GM10248 (cell line): ENCODE results near the gene ENTPD8.
A peak's percentile ranks its signal among the peaks of the same experiment; 100 is the strongest.

ENCODE experiments used
- CTCF ChIA-PET: fragments of 300-600 bp; sonication (Branson Sonifier 250); formaldehyde crosslinking; extraction: SDS; loops from one replicate; lab custom pipeline; 2021; ENCODE audit warnings: antibody characterized with exemption; lab: Yijun Ruan, JAX
- POLR2A ChIA-PET: fragments of 350-650 bp; sonication (Branson Sonifier 250); formaldehyde crosslinking; extraction: SDS; loops from one replicate; lab custom pipeline; 2020; ENCODE audit warnings: antibody characterized with exemption; lab: Yijun Ruan, JAX
- DNase-seq: peaks from one replicate; pipeline ENCODE4 v3.0.0; 2012; ENCODE audit errors: extremely low spot score
- TF ChIP-seq, protein P1 (sequence below): IDR thresholded peaks from 2 replicates; pipeline ENCODE4 v1.5.1; 2012; ENCODE audit warnings: mild to moderate bottlenecking, low read depth; ENCODE audit errors: extremely low read depth, missing control alignments, control extremely low read depth

The ENTPD8 gene

DNA sequence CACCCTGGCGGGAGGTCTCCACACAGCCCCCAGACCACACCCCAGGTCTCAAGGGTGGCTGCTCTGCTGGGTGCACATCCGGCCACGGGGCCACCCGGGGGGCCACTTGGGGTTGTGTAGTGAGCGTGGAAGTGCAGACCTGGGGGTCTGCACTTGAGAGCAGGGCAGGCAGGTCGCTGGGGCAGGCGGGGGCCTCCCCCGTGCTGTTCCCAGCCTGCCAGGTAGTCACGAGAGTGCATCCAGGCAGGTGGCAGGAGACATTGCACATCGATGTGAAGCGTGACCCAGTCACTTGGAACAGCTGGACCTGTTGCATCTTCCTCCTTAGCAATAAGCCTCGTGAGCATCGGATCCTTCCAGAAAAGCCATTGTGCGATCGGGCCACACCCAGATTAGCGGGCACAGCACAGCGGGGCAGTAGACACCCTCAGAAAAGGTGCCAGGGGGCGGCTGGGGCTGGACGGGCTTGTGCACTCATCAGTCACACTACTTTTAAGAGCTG lies 4.8 kb upstream of the ENTPD8 start:
- ChIA-PET CTCF (interaction anchor here (0.6 to 4.0 kb wide), 14 partner anchors 9 to 171 kb away, joined by 3 to 41 read pairs (median 4); partner anchors contain the start of genes EXD3, NOXA1, NRARP and NSMF), POLR2A (no interaction called here)
- DNase-seq: no peak
- TF ChIP-seq, protein P1, sequence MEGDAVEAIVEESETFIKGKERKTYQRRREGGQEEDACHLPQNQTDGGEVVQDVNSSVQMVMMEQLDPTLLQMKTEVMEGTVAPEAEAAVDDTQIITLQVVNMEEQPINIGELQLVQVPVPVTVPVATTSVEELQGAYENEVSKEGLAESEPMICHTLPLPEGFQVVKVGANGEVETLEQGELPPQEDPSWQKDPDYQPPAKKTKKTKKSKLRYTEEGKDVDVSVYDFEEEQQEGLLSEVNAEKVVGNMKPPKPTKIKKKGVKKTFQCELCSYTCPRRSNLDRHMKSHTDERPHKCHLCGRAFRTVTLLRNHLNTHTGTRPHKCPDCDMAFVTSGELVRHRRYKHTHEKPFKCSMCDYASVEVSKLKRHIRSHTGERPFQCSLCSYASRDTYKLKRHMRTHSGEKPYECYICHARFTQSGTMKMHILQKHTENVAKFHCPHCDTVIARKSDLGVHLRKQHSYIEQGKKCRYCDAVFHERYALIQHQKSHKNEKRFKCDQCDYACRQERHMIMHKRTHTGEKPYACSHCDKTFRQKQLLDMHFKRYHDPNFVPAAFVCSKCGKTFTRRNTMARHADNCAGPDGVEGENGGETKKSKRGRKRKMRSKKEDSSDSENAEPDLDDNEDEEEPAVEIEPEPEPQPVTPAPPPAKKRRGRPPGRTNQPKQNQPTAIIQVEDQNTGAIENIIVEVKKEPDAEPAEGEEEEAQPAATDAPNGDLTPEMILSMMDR: no peak

DNA sequence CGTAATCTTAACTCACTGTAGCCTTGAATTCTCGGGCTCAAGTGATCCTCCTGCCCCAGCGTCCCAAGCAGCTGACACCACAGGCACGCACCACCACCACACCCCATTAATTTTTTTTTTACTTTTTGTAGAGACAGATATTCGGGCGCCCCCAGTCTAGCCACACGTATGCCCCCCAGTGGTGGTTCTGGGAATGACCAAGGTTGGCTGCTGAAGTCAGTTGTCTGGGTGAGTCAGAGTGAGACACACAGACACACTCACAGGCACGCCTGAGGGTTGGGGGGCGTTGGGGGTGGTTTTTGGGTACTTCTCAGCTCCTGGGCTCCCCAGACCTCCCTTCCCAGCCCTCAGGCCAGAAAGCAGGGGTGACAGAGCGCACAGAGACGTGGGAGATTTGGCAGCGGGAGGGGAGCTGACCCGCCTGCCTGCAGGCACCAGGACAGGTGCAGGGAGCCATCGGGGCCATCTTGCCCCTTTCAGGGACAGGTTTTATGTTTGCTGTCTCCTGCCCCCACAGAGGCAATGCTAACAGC lies 4.2 kb upstream of the ENTPD8 start:
- ChIA-PET POLR2A (interaction anchor here (1.5 kb wide), 1 partner anchor 143 kb away, joined by 4 read pairs; the partner anchor contains the start of gene NRARP), CTCF (interaction anchor here (0.6 to 4.0 kb wide), 16 partner anchors 8 to 171 kb away, joined by 3 to 41 read pairs (median 4); partner anchors contain the start of genes EXD3, NOXA1, NRARP and NSMF)
- DNase-seq: peak; percentile 87
- TF ChIP-seq, protein P1: peak; percentile 84

DNA sequence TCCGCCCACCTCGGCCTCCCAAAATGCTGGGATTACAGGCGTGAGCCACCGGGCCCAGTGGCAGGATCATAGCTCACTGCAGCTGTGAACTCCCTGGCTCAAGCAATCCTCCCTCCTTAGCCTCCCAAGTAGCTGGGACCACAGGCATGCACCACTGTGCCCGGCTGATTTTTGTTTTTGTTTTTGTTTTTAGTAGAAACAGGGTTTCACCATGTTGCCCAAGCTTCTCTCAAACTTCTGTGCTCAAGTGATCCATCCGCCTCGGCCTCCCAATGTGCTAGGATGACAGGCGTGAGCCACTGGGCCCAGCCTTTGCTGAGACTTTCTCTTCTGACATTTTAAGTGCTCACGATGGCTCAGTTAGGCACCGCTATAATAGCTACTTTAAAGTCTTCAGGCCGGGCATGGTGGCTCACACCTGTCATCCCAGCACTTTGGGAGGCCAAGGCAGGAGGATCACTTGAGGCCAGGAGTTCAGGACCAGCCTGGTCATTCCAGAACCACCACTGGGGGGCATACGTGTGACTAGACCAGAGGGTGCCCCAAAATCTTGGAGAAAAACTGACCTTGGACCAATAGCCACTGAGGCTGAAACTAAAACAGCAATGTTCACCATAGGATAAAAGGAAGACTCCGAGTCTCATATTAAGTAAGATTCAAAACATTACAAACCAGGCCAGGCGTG lies 3.1 kb upstream of the ENTPD8 start:
- no peak for DNase-seq
- CTCF ChIA-PET: interaction anchor here (0.7 to 4.0 kb wide), 11 partner anchors 9 to 160 kb away, joined by 3 to 41 read pairs (median 5); partner anchors contain the start of genes EXD3, NOXA1 and NRARP
- POLR2A ChIA-PET: interaction anchor here (1.4 to 1.5 kb wide), 2 partner anchors 142 kb away, joined by 4 read pairs; partner anchors contain the start of gene NRARP
- TF ChIP-seq, protein P1: peak; percentile 3

DNA sequence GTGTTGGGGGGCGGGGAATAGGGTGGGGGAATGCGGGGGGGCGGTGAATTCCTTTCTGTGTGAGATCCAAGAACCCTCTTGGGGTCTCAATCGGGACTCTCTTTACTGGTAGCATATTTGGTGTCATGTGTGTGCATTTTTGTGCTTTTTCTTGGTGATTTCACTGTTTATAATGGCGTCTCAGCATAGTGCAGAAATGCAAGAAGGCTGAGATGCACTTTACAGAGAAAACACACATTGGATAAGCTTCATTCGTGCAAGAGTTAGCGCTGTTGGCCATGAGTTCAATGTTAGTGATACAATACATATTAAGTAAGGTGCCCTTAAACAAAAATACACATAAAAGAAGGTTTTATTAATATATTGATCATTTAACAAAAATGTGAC lies 771 bp upstream of the ENTPD8 start:
- TF ChIP-seq, protein P1: no peak
- DNase-seq: no peak
- ChIA-PET POLR2A (interaction anchor here (0.6 kb wide), 1 partner anchor 14 kb away, joined by 3 read pairs; no protein-coding TSS in a partner anchor), CTCF (interaction anchor here (1.2 to 4.0 kb wide), 2 partner anchors 19 to 139 kb away, joined by 5 to 24 read pairs; partner anchors contain the start of genes EXD3, NOXA1 and NRARP)

DNA sequence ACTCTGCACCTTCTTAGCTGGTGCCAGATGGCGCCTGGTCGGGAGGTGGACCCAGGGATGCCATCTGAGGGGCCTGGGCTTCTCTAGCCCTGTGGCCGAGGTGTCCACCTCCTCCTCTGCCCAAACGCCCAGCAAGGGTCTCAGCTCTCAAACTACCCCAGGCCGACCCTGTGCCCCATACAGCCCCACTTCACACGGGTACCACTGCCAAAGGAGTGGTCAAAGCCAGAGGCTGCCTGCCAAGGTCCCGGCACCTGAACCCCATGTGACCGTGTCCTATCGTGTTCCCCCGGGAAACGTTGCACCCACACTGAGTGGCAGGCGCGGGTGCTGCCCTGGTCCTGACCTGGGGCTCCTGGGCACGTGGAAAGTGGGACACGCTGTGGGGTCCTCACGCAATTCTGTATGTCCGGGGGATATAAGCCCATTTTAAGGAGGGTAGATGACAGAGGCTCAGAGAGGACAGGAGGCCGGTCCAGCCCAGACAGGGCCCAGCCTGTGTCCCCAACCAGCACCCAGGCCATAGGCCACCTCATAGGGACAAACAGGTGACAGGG lies 1.9 kb downstream of the ENTPD8 start:
- POLR2A ChIA-PET: no interaction called here
- CTCF ChIA-PET: interaction anchor here (2.6 kb wide), 1 partner anchor 16 kb away, joined by 8 read pairs; the partner anchor contains the start of genes EXD3 and NOXA1
- TF ChIP-seq, protein P1: no peak
- no peak for DNase-seq

DNA sequence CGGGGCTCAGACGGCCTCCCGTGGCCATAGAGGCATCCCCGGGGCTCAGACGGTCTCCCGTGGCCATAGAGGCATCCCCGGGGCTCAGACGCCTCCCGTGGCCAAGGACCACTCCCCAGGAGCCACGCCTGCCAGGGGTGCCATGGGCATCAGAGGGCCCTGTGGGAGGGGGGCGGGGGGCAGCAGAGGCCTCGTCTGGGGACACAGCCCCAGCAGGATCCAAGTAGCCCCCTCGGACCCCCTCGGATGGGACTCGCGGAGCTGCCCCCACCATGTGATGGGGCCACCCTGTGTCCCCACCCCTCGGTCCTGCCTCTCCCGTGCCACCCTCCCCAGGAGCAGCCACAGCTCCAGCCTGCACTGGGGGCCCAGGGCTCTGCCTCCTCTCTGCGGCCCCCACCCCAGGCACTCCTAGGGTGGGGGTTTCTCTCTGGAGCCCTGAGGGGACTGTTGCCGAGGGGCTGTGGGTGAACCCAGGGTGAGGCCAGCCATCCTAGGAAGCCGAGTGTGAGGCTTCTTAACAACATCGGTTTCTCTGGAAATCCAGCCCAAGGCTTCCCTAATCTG lies 2.5 kb downstream of the ENTPD8 start:
- ChIA-PET CTCF (interaction anchor here (2.6 kb wide), 1 partner anchor 16 kb away, joined by 8 read pairs; the partner anchor contains the start of genes EXD3 and NOXA1), POLR2A (no interaction called here)
- no peak for DNase-seq
- TF ChIP-seq, protein P1: no peak
